PC-9 (cell line): ENCODE measurements around the gene SYDE2.

Experiments
- EZH2 ChIP-seq: fragments of 200-600 bp; sonication (generic); IDR thresholded peaks from 2 replicates; pipeline ENCODE4 v1.8.0; 2017; ENCODE audit warnings: antibody characterized with exemption, low read depth
- TF ChIP-seq, protein P1 (sequence below): fragments of 200-600 bp; sonication (generic); conservative IDR thresholded peaks from 2 replicates; pipeline ENCODE4 v1.6.1; 2017; ENCODE audit warnings: mixed run types, antibody characterized with exemption, mild to moderate bottlenecking, moderate library complexity

DNA sequence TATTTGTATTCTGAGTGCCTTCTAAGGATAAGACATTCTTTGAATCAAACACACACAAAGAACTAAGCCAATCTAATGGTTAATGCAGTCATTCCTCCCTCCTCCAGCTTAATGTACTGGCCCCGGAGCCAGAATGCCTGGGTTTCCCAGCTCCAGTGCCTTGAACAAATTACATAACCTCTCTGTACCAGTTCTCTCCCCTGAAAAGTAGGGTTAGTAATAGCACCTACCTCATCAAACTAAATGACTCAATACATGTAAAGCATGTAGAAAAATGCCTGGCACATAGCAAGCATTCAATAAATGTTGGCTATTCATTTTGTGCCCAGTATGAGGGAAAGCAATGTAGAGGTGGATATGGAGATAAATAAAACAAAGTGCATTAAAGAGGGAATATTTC is 44.6 kb upstream of the SYDE2 start:
- TF ChIP-seq, protein P1, sequence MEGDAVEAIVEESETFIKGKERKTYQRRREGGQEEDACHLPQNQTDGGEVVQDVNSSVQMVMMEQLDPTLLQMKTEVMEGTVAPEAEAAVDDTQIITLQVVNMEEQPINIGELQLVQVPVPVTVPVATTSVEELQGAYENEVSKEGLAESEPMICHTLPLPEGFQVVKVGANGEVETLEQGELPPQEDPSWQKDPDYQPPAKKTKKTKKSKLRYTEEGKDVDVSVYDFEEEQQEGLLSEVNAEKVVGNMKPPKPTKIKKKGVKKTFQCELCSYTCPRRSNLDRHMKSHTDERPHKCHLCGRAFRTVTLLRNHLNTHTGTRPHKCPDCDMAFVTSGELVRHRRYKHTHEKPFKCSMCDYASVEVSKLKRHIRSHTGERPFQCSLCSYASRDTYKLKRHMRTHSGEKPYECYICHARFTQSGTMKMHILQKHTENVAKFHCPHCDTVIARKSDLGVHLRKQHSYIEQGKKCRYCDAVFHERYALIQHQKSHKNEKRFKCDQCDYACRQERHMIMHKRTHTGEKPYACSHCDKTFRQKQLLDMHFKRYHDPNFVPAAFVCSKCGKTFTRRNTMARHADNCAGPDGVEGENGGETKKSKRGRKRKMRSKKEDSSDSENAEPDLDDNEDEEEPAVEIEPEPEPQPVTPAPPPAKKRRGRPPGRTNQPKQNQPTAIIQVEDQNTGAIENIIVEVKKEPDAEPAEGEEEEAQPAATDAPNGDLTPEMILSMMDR: no peak
- no peak for TF ChIP-seq EZH2
